K562 (cell line): ENCODE measurements around the gene ABCA13. TPM values are rescaled to one million over a fixed set of nuclear protein-coding genes. Genes with fewer than 3 reads are reported as not detected.

Experiments used
- ATAC-seq: fragments of 200-7000 bp; cut with Tn5 transposase; 3 replicates; pipeline ENCODE4 v1.9.1; 2020; ENCODE audit warnings: moderate library complexity
- BruUV-seq: library from RNA; stranded (reverse); fragments of 400-500 nt; replicated peaks from 2 replicates; lab custom pipeline; 2021; lab: Mats Ljungman, UMichigan
- CTCF ChIA-PET: fragments of 300-600 bp; formaldehyde crosslinking; extraction: SDS; loops from one replicate; lab custom pipeline; 2021; ENCODE audit warnings: low intra/inter-chr PET ratio; lab: Yijun Ruan, JAX
- POLR2A ChIA-PET: fragments of 300-600, 350-650 bp; sonication (Branson Sonifier 250); formaldehyde crosslinking; extraction: SDS; loops from one replicate; lab custom pipeline; 2021; ENCODE audit warnings: antibody characterized with exemption, inconsistent platforms; lab: Yijun Ruan, JAX
- DNase-seq, 4 experiments: peaks; one replicate each; pipeline versions ENCODE4 v3.0.0 to v3.0.0-alpha.2; 2011 to 2018; ENCODE audit warnings: low spot score in 3 of 4, mixed read lengths in 3 of 4; ENCODE audit errors: extremely low read depth in 1 of 4
- FAIRE-seq: peaks from 2 replicates; lab custom pipeline; 2011; peaks lifted over from hg19 to GRCh38; lab: Jason Lieb, UNC
- H2AFZ ChIP-seq: 2 replicates; pipeline ENCODE4 v1.6.0; 2011; ENCODE audit warnings: low read depth, low read length, control low read depth, inconsistent platforms
- H3K27ac ChIP-seq: fragments of 200-600 bp; 3 replicates; pipeline ENCODE4 v1.8.0; 2011; ENCODE audit warnings: low read depth, mild to moderate bottlenecking, control low read depth, inconsistent platforms, low read length, moderate library complexity, mixed read lengths; ENCODE audit errors: extremely low read depth
- H3K27me3 ChIP-seq, 2 experiments: fragments of 300-600 bp in 1 of 2; 2 replicates in 1 of 2; 3 replicates in 1 of 2; pipeline versions ENCODE4 v1.6.0 to v1.8.0; 2011; ENCODE audit warnings: inconsistent platforms in 2 of 2, low read length in 2 of 2, mild to moderate bottlenecking in 1 of 2, mixed read lengths in 1 of 2, moderate library complexity in 1 of 2; ENCODE audit not compliant: control insufficient read depth in 2 of 2, insufficient read depth in 2 of 2
- H3K36me3 ChIP-seq: fragments of 300-600 bp; 3 replicates; pipeline ENCODE4 v1.8.0; 2011; ENCODE audit warnings: mild to moderate bottlenecking, low read length, inconsistent platforms; ENCODE audit not compliant: control insufficient read depth, insufficient read depth
- H3K4me1 ChIP-seq, 2 experiments: fragments of 200-600 bp in 1 of 2; replicated peaks in 1 of 2; 2 replicates in 1 of 2; 3 replicates in 1 of 2; pipeline versions ENCODE4 v1.5.1 to v1.8.0; 2011; ENCODE audit warnings: inconsistent platforms in 2 of 2, low read length in 2 of 2, mild to moderate bottlenecking in 1 of 2, mixed read lengths in 1 of 2, moderate library complexity in 1 of 2; ENCODE audit not compliant: control insufficient read depth in 2 of 2, insufficient read depth in 2 of 2
- H3K4me2 ChIP-seq: 2 replicates; pipeline ENCODE4 v1.6.1; 2011; ENCODE audit warnings: low read length, control low read depth, inconsistent platforms, mixed read lengths; ENCODE audit not compliant: insufficient read depth
- H3K4me3 ChIP-seq: fragments of 200-600 bp; sonication (generic), shearing (Covaris generic); 2 replicates; pipeline ENCODE4 v1.5.1; 2016; ENCODE audit warnings: control low read depth, inconsistent platforms
- H3K79me2 ChIP-seq: fragments of 200-600 bp; 3 replicates; pipeline ENCODE4 v1.8.0; 2011; ENCODE audit warnings: low read length, inconsistent platforms; ENCODE audit not compliant: control insufficient read depth, insufficient read depth
- H3K9ac ChIP-seq, 2 experiments: 2 replicates each; pipeline versions ENCODE4 v1.6.0 to v1.6.1; 2011; ENCODE audit warnings: low read depth in 2 of 2, low read length in 2 of 2, control low read depth in 1 of 2, inconsistent platforms in 1 of 2, mild to moderate bottlenecking in 1 of 2, mixed read lengths in 1 of 2; ENCODE audit not compliant: insufficient read depth in 1 of 2
- H3K9me1 ChIP-seq: one replicate; pipeline ENCODE4 v1.6.0; 2011; ENCODE audit warnings: inconsistent platforms, mild to moderate bottlenecking, low read length, moderate library complexity; ENCODE audit not compliant: control insufficient read depth, insufficient read depth
- H3K9me3 ChIP-seq: replicated peaks from 2 replicates; pipeline ENCODE4 v1.5.1; 2011; ENCODE audit warnings: low read depth, low read length, inconsistent platforms; ENCODE audit not compliant: control insufficient read depth, insufficient read depth
- H4K20me1 ChIP-seq: replicated peaks from 2 replicates; pipeline ENCODE4 v1.6.1; 2011; ENCODE audit warnings: low read length, inconsistent platforms, mixed read lengths; ENCODE audit not compliant: control insufficient read depth, insufficient read depth
- FOXM1 ChIP-seq, 2 experiments: fragments of 450-650 bp in 1 of 2; sonication (generic) in 1 of 2; formaldehyde crosslinking in 1 of 2; IDR thresholded peaks; 2 replicates each; pipeline versions ENCODE4 v1.6.1 to v1.9.0; 2017 to 2022; ENCODE audit warnings: low read depth in 2 of 2, mild to moderate bottlenecking in 2 of 2, missing genetic modification reagents in 1 of 2, moderate library complexity in 1 of 2
- IFI16 ChIP-seq: fragments of 250-450 bp; sonication (Bioruptor Pico); IDR thresholded peaks from 2 replicates; pipeline ENCODE4 v2.1.2; 2022; ENCODE audit warnings: mild to moderate bottlenecking, inconsistent platforms
- NBN ChIP-seq: fragments of 450-650 bp; IDR thresholded peaks from 2 replicates; pipeline ENCODE4 v1.6.1; 2016; ENCODE audit warnings: low read depth, mild to moderate bottlenecking
- NCOA1 ChIP-seq: fragments of 450-650 bp; IDR thresholded peaks from 2 replicates; pipeline ENCODE4 v1.6.1; 2016; ENCODE audit warnings: low read depth
- RAD51 ChIP-seq: fragments of 450-650 bp; IDR thresholded peaks from 2 replicates; pipeline ENCODE4 v1.7.1; 2016; ENCODE audit warnings: low read depth, mild to moderate bottlenecking, borderline replicate concordance
- STAT5A ChIP-seq: IDR thresholded peaks from 2 replicates; pipeline ENCODE4 v1.6.1; 2012; ENCODE audit warnings: low read length, inconsistent platforms, borderline replicate concordance
- TAL1 ChIP-seq: fragments of 450-650 bp; IDR thresholded peaks from 2 replicates; pipeline ENCODE4 v1.6.1; 2016; ENCODE audit warnings: mild to moderate bottlenecking
- TRIM28 ChIP-seq: fragments of 450-650 bp; IDR thresholded peaks from 2 replicates; pipeline ENCODE4 v1.6.1; 2017
- ZKSCAN1 ChIP-seq: fragments of 150-350 bp; IDR thresholded peaks from 2 replicates; pipeline ENCODE4 v1.6.1; 2016; ENCODE audit warnings: low read depth, low read length
- whole genome bisulfite sequencing: fragments of 100-300 bp; shearing (Covaris generic); methylation state at CpG from one replicate; pipeline ENCODE4 v1.1.6; 2016; ENCODE audit warnings: low coverage, mixed read lengths; ENCODE audit not compliant: insufficient coverage; ENCODE audit errors: missing lambda C conversion rate; 5-methylcytosine and 5-hydroxymethylcytosine counted together
- in situ Hi-C: fragments of 300-500 bp; cut with MboI; formaldehyde crosslinking; loops from 4 replicates; pipeline ENCODE4 v1.15.0; 2018; ENCODE audit warnings: inconsistent platforms, mixed read lengths
- intact Hi-C: fragments of 100-400 bp; cut with micrococcal nuclease; formaldehyde crosslinking; loops from 2 replicates; pipeline ENCODE4 v1.14.2; 2022
- polyA plus RNA-seq, 8 experiments: library from polyadenylated mRNA; depleted of rRNA in 4 of 8; stranded (reverse) in 5 of 8; unstranded in 3 of 8; fragments of >200 nt; fragmentation: Nextera tagmentation in 2 of 8; fragmentation: Illumina TruSeq in 1 of 8; extraction: Ambion mirVana in 2 of 8; extraction: Trizol in 1 of 8; gene quantifications; 2 replicates each; pipeline versions ENCODE4 v1.2.1 to v1.2.3, GENCODE V29; 2011 to 2014; ENCODE audit warnings: inconsistent platforms in 1 of 8, missing spikeins in 1 of 8
- total RNA-seq, 7 experiments: library from RNA; depleted of rRNA in 6 of 7; stranded (reverse); fragments of >200 nt in 6 of 7; fragmentation: Illumina TruSeq in 2 of 7; extraction: Trizol in 2 of 7; gene quantifications; 2 replicates each; pipeline versions ENCODE4 v1.2.1 to v1.2.3, GENCODE V29; 2011 to 2021; ENCODE audit warnings: low replicate concordance in 1 of 7
- TF ChIP-seq, protein P1 (sequence below), 2 experiments: IDR thresholded peaks in 1 of 2; conservative IDR thresholded peaks in 1 of 2; 2 replicates each; pipeline ENCODE4 v1.6.1; 2016; ENCODE audit warnings: low read depth in 2 of 2, mild to moderate bottlenecking in 1 of 2, missing compliant biosample characterization in 1 of 2, missing genetic modification characterization in 1 of 2, moderate library complexity in 1 of 2
- TF ChIP-seq, protein P2 (sequence below): sonication (generic); formaldehyde crosslinking; IDR thresholded peaks from 2 replicates; pipeline ENCODE4 v1.8.0; 2022; ENCODE audit warnings: missing genetic modification reagents, mild to moderate bottlenecking, borderline replicate concordance

The ABCA13 gene
- total and polyA plus RNA-seq, 9 of the 15 experiments (the other 6 are each of a cell fraction or from before 2014, with no cell fraction given) = 0.14 to 1.5 (median 0.38) TPM

DNA sequence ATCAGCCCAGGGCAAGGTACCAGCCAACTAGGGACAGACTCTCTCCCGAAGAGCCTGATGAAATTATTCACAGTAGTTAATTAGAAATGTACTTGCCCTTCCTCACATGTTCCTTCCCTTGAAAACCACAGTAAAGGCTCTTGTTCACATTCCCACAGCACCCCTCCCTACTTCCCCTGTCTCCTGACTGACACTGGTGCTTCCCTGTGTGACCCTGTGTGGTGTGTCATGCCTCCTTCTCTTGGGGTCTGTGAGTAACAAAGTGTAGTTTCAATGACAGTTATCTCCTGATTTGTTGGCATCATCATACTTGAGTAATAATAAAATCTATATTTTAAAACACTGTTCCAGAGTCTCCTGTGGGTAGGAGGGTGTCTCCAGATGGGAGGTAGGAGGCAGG is 209.7 kb downstream of the ABCA13 start:
- Histone ChIP-seq H4K20me1 (no peaks in the 10 kb centered on the region), H3K27ac (no peak overlapping the region), H3K4me2 (no peak overlapping the region)
- POLR2A ChIA-PET = no interaction called here
- WGBS = 7% methylated on average over 1 of the region's 1 CpG
- TF ChIP-seq NCOA1 (no peak), FOXM1 (IDR thresholded peaks at IDR 0.05; ENCODE audit: low read depth) (no peak), FOXM1 (CRISPR knock-in tag; IDR thresholded peaks at IDR 0.05; ENCODE audit: low read depth) (no peak), ZKSCAN1 (no peak), IFI16 (no peak), TAL1 (no peak), RAD51 (no peak), STAT5A (no peak), NBN (no peak), TRIM28 (no peak)
- TF ChIP-seq, protein P1, sequence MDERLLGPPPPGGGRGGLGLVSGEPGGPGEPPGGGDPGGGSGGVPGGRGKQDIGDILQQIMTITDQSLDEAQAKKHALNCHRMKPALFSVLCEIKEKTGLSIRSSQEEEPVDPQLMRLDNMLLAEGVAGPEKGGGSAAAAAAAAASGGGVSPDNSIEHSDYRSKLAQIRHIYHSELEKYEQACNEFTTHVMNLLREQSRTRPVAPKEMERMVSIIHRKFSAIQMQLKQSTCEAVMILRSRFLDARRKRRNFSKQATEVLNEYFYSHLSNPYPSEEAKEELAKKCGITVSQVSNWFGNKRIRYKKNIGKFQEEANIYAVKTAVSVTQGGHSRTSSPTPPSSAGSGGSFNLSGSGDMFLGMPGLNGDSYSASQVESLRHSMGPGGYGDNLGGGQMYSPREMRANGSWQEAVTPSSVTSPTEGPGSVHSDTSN (CRISPR knock-in tag; IDR thresholded peaks at IDR 0.05; ENCODE audit: low read depth) = no peak
- TF ChIP-seq, protein P1 (tag; conservative IDR thresholded peaks at IDR 0.05; ENCODE audit: low read depth) = no peak
- TF ChIP-seq, protein P2, sequence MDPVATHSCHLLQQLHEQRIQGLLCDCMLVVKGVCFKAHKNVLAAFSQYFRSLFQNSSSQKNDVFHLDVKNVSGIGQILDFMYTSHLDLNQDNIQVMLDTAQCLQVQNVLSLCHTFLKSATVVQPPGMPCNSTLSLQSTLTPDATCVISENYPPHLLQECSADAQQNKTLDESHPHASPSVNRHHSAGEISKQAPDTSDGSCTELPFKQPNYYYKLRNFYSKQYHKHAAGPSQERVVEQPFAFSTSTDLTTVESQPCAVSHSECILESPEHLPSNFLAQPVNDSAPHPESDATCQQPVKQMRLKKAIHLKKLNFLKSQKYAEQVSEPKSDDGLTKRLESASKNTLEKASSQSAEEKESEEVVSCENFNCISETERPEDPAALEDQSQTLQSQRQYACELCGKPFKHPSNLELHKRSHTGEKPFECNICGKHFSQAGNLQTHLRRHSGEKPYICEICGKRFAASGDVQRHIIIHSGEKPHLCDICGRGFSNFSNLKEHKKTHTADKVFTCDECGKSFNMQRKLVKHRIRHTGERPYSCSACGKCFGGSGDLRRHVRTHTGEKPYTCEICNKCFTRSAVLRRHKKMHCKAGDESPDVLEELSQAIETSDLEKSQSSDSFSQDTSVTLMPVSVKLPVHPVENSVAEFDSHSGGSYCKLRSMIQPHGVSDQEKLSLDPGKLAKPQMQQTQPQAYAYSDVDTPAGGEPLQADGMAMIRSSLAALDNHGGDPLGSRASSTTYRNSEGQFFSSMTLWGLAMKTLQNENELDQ = no peak
- TF ChIP-seq, all 486 proteins: peak for 0
- no peaks in the 10 kb centered on the region for H3K9me1 ChIP-seq
- no peak overlapping the region for H3K9ac ChIP-seq
- H3K4me1 ChIP-seq = no peaks in the 10 kb centered on the region
- no peaks in the 10 kb centered on the region for H3K36me3 ChIP-seq
- CTCF ChIA-PET = no interaction called here
- no peaks in the 10 kb centered on the region for H3K9me3 ChIP-seq
- H3K4me3 ChIP-seq = no peak overlapping the region
- H3K27me3 ChIP-seq = no peaks in the 10 kb centered on the region
- DNase-seq (no peak), ATAC-seq (no peak), FAIRE-seq (no peak)
- no peak overlapping the region for H2AFZ ChIP-seq
- BruUV-seq = no TSS peak
- H3K79me2 ChIP-seq = no peaks in the 10 kb centered on the region
- intact Hi-C loops (no loop called here), in situ Hi-C loops (no loop called here)
